Fibroblast of skin of scalp (primary cell): ENCODE measurements around the gene GAB3. TPM values are rescaled to one million over a fixed set of nuclear protein-coding genes. Genes with fewer than 3 reads are reported as not detected.

ENCODE experiments used
- DNase-seq: peaks from one replicate; pipeline ENCODE4 v3.0.0-alpha.2; 2013
- polyA plus RNA-seq, 2 experiments: library from polyadenylated mRNA; unstranded; fragments of 120-200 nt; gene quantifications; one replicate each; pipeline ENCODE4 v1.2.1, GENCODE V29; 2013; ENCODE audit not compliant: insufficient read length in 2 of 2

The GAB3 gene, protein sequence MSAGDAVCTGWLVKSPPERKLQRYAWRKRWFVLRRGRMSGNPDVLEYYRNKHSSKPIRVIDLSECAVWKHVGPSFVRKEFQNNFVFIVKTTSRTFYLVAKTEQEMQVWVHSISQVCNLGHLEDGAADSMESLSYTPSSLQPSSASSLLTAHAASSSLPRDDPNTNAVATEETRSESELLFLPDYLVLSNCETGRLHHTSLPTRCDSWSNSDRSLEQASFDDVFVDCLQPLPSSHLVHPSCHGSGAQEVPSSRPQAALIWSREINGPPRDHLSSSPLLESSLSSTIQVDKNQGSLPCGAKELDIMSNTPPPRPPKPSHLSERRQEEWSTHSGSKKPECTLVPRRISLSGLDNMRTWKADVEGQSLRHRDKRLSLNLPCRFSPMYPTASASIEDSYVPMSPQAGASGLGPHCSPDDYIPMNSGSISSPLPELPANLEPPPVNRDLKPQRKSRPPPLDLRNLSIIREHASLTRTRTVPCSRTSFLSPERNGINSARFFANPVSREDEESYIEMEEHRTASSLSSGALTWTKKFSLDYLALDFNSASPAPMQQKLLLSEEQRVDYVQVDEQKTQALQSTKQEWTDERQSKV
- polyA plus RNA-seq (2013, experiment 1 of 2; ENCODE audit: insufficient read length), result 0.30 TPM
- polyA plus RNA-seq (2013, experiment 2 of 2; ENCODE audit: insufficient read length), result 0.70 TPM

DNA sequence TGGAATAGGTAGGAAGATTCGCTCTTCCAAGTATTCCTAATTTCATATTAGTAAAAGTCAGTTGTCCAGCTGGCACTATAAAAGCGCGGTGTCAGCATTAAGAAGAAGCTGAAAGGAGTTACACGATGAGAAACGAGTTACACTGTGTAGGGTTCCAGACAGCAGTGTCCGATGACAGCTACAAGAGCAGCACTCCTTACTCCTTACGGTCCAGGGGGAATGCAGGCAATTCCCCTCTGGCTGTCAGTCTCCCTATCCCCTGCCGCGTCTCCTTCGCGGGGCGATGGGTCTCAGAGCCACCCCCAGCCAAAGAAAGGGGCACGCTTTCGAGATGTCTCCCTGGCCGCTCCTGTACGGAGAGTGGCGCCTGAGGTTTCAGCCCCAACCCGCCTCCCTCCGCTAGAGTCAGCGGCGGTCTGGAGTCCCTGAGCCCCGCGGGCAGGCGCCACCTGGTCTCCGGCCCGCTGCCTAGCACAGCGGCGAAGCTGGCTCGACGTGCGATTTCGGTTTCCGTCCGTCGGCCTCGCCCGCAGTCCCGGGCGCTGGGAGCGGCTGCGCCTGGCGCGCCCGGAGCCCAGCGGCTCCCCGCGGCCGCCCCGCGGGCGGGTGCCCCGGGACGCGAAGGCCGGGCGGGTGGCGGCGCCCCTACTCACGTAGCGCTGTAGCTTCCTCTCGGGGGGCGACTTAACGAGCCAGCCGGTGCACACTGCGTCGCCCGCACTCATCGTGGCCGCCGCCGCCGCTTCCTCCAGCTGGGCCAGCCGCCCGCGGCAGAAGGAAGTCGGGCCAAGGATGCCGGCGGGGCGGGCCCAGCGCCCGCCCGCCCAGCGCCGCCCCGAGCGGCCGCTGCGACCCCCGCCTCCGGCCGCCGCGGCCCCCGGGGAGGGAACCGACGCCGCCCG, at the start of gene GAB3:
GAB3 (minus strand) TSS at position 777 of the 902 bp plus-strand sequence; CDS start at position 725, 52 bp downstream.
- DNase-seq, result no peak

GRCh38 chrX:154799556-154800348, 48.9 kb upstream of the GAB3 start:
- no peak for DNase-seq

DNA sequence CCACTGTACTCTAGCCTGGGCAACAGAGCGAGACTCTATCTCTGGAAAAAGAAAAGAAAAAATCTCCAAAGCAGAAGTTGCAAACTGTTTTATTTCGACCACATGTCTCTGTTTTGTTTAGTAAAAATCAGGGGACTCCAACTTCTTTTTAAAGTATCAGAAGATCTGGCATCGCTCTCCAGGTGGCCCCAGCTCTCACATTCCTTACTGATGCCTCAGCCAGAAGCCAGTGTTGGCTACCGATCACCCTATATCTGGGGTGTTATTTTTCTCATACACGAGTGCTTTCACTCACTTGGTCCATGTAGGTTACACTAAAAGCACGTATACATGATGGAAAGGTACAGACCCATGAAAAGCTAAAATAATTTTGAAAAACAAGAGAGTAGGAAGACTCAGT, 46.1 kb upstream of the GAB3 start:
- no peak for DNase-seq

GRCh38 chrX:154795016-154795415, 44.1 kb upstream of the GAB3 start:
- DNase-seq, result no peak

DNA sequence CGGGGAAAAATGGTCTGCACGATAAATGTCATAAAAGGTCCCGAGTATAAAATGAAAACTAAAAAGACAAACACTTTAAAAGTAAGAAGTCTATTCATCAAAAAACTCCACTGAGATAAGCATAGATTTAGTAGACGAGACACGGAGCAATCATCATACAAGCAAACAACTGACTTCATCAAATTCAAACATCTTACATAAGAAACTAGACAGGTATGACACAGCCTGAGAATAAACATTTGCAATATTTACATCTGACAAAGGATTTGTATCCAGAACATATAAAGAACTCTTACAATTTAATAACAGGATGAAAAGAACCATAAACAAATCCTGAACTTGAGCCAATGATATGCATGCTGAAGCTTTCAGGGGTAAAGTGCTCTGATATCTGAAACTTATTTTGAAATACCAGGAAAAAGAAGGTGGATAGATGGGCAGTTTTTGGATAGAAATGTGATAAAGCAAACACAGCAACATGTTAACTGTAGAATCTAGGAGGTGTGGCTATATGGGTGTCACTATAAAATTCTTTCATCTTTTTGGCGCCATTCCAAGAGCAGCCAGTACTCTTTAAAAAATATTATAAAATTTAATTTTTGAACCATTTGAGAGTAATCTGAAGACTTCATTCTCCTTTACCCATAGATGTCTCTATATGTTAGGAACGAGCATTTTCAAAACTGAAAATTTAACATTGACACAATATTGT, 42.4 kb upstream of the GAB3 start:
- DNase-seq, result no peak

DNA sequence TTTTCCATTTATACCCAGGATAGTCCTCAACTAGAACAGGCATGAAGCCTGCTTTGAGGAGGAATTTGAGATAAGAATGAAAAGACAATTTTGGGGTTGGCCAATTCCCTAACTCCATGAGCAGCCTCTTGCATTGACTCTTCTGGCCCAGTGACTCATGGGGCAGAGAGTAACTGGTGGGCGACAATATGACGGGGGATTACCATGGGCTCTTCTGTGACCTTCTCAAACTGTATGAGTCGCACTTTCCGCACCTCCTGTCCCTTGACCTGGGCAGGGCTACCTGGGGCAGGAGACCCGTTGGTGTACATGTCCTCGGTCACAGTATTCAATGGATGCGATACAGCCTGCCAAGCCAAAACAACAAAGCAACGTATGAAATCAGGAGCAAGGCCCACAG, 41.1 kb upstream of the GAB3 start:
- no peak for DNase-seq

DNA sequence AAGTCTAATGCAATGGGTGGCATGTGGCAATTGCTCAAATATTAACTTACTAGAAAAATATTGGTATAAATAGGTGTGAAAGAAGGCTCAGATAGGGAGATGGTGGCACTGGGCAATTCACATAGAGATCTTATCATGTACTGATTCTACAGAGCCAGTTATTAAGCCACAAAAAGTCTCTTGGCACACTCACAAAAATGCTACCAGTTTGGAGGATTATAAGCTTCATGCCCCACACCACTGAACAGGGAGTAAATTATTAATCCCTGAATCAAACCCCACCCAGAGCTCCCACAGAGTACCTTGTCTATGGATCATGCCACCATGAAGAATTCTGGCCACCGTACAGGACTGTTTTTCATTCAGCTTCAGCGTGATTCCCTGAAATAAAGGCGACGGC, 40.6 kb upstream of the GAB3 start:
- no peak for DNase-seq

- DNase-seq, result no peak
Observed at GRCh38 chrX:154785716-154786115, 34.8 kb upstream of the GAB3 start.

GRCh38 chrX:154784149-154784995, 33.5 kb upstream of the GAB3 start:
- no peak for DNase-seq

GRCh38 chrX:154780968-154781367, 30.1 kb upstream of the GAB3 start:
- no peak for DNase-seq

- peak; percentile 30 for DNase-seq
Observed at GRCh38 chrX:154779261-154779660, 28.4 kb upstream of the GAB3 start.

GRCh38 chrX:154776753-154777152, 25.9 kb upstream of the GAB3 start:
- DNase-seq, result no peak

DNA sequence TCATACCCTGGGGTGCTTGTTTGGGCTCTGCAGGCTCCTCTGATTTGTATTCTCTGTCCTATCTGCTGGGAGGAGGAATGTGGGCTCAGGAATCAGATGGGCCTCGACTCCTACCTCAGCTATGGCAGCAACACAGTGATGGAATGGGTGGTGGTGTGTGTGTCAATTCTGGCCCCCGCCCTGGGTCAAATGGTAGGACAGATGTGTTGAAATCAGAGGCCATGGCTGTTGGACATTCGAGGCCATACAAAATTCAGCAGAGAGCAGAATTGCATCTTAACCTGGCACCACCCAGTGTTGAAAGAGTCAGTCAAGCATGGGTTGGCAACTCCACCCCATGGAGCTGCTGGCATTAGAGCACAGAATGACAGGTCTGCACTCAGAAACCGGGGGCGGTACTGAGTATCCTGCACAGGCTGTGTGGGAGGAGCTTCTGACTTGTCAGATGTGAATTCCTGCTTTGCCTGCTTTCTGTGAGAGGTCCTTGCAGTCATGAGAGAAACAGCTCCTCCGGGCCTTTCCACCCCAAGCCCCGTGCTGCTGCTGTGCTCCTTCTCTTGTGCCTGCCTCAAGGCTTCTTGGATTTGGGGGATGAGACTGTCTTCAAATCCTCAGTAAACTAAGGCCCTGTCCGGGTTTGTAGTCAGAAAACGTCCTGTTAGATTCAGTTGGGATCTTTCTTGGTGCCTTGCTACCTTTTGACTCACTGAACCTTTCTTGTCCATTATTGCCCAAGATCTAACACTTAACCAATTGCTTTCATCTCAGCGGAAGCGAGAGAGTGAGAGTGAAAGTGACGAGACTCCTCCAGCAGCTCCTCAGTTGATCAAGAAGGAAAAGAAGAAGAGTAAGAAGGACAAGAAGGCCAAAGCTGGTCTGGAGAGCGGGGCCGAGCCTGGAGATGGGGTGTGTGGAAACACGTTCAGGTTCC, 24.8 kb upstream of the GAB3 start:
- no peak for DNase-seq

GRCh38 chrX:154774622-154775021, 23.7 kb upstream of the GAB3 start:
- DNase-seq, result no peak

DNA sequence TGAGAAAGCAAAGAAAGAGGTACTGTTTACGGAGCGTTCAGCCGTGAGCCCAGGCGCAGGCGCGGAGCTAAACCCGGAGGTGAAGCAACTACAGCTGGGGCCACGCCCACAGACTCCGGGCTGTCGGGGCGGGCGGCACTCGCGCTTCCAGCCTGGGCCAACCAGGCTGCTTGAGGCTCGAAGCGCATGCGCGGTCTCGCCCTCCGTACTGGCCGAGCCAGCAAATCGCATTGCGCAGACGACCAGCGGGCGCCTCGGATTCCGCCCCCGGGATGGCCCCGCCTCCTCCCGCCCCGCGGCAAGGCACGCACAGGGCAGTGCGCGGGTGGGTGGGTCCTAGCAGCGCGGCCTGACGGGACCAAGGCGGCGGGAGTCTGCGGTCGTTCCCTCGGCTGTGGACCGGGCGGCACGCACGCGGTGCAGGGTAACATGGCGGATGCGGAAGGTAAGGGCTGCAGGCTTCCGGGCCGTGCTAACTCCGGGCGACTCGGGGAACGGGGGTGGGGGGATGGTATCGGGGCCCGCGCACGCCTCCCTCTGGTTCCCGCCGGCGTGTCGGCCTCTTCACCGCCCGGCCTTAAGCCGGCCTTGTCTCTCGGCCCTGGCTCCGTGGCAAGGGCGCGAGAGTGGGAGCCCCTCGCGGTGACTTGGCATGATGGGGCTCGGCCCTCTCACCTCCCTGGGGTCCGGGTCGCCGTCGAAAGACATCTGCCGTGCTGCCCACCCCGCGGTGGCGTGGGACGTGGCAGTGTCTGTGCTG, 11.8 kb upstream of the GAB3 start, which contains the start of gene DKC1:
DKC1 (plus strand) TSS at position 328 of the 760 bp plus-strand sequence; CDS start at position 430, 102 bp downstream.
- DNase-seq, result peak; percentile 94

GRCh38 chrX:154761977-154762536, 11.2 kb upstream of the GAB3 start:
- DNase-seq, result no peak

DNA sequence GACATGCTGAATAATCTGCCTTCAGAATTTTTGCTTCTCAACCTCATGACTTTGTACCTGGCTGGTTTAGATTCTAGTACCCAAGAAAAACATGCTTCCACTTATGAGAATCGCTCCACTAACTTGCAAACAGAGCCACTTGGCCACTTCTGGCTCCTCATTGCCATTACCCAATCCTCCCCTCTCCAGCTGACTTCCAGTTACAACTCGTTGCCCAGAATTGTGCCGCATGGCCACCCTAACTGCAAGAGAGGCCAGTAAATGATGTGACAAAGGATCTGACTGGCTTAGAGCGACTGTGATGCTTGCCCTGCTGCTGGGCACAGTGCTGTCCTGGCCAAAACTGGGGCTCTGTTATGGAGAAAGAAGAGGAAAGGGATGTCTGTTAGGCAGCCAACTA, 7.8 kb upstream of the GAB3 start:
- no peak for DNase-seq

GRCh38 chrX:154751669-154752271, 893 bp upstream of the GAB3 start:
- no peak for DNase-seq
